SK-N-SH treated with all-trans-retinoic acid at 6 μM for 48 hours (cell line): Measurements from ENCODE around the gene SHB.

Source experiments
- ATAC-seq: fragments of 200-7000 bp; cut with Tn5 transposase; 3 replicates; pipeline ENCODE4 v1.9.1; 2020; ENCODE audit warnings: mild to moderate bottlenecking, moderate library complexity
- ARNTL ChIP-seq: fragments of 450-650 bp; formaldehyde crosslinking; IDR thresholded peaks from 2 replicates; pipeline ENCODE4 v1.5.0; 2020; ENCODE audit warnings: low read depth, mild to moderate bottlenecking, moderate library complexity, borderline replicate concordance
- BACH2 ChIP-seq: fragments of 250-450 bp; sonication (Bioruptor Pico); IDR thresholded peaks from 2 replicates; pipeline ENCODE4 v1.9.0; 2021; ENCODE audit warnings: mild to moderate bottlenecking, borderline replicate concordance
- CSDC2 ChIP-seq: fragments of 250-450 bp; sonication (Bioruptor Pico); IDR thresholded peaks from 2 replicates; pipeline ENCODE4 v1.5.0; 2020; ENCODE audit warnings: mild to moderate bottlenecking, moderate library complexity
- CSRNP3 ChIP-seq: fragments of 250-450 bp; sonication (Bioruptor Pico); IDR thresholded peaks from 2 replicates; pipeline ENCODE4 v1.5.1; 2021; ENCODE audit warnings: mild to moderate bottlenecking, moderate library complexity
- ESRRG ChIP-seq: fragments of 250-450 bp; sonication (Bioruptor Pico); IDR thresholded peaks from 2 replicates; pipeline ENCODE4 v1.6.1; 2021; ENCODE audit warnings: mild to moderate bottlenecking
- GLIS3 ChIP-seq: fragments of 250-450 bp; sonication (Bioruptor Pico); IDR thresholded peaks from 2 replicates; pipeline ENCODE4 v1.5.0; 2020; ENCODE audit warnings: mild to moderate bottlenecking, moderate library complexity
- OSR1 ChIP-seq: fragments of 250-450 bp; sonication (Bioruptor Pico); IDR thresholded peaks from 2 replicates; pipeline ENCODE4 v1.8.0; 2022; ENCODE audit warnings: moderate library complexity, mild to moderate bottlenecking, inconsistent platforms
- POU6F1 ChIP-seq: fragments of 250-450 bp; sonication (Bioruptor Pico); IDR thresholded peaks from 2 replicates; pipeline ENCODE4 v1.8.0; 2021; ENCODE audit warnings: low read depth, mild to moderate bottlenecking, moderate library complexity, borderline replicate concordance
- PPARA ChIP-seq: fragments of 250-450 bp; sonication (Bioruptor Pico); IDR thresholded peaks from 2 replicates; pipeline ENCODE4 v1.5.0; 2020; ENCODE audit warnings: mild to moderate bottlenecking, borderline replicate concordance
- RARB ChIP-seq: fragments of 250-450 bp; sonication (Bioruptor Pico); IDR thresholded peaks from 2 replicates; pipeline ENCODE4 v1.8.0; 2021; ENCODE audit warnings: mild to moderate bottlenecking, moderate library complexity
- SNAI2 ChIP-seq: fragments of 250-450 bp; sonication (Bioruptor Pico); IDR thresholded peaks from 2 replicates; pipeline ENCODE4 v1.5.0; 2020; ENCODE audit warnings: mild to moderate bottlenecking, moderate library complexity
- TCF4 ChIP-seq: fragments of 250-450 bp; sonication (Bioruptor Pico); IDR thresholded peaks from 2 replicates; pipeline ENCODE4 v1.8.0; 2021; ENCODE audit warnings: mild to moderate bottlenecking, moderate library complexity, borderline replicate concordance
- TOX ChIP-seq: fragments of 250-450 bp; sonication (Bioruptor Pico); IDR thresholded peaks from 2 replicates; pipeline ENCODE4 v1.8.0; 2021; ENCODE audit warnings: mild to moderate bottlenecking, moderate library complexity, borderline replicate concordance
- TSHZ2 ChIP-seq: fragments of 250-450 bp; sonication (Bioruptor Pico); IDR thresholded peaks from 2 replicates; pipeline ENCODE4 v1.5.0; 2020; ENCODE audit warnings: mild to moderate bottlenecking, moderate library complexity
- ZC3H10 ChIP-seq: fragments of 250-450 bp; sonication (Bioruptor Pico); IDR thresholded peaks from 2 replicates; pipeline ENCODE4 v1.5.1; 2021; ENCODE audit warnings: mild to moderate bottlenecking, moderate library complexity
- ZFP3 ChIP-seq: fragments of 250-450 bp; sonication (Bioruptor Pico); IDR thresholded peaks from 2 replicates; pipeline ENCODE4 v1.5.0; 2020; ENCODE audit warnings: mild to moderate bottlenecking, moderate library complexity
- ZFP30 ChIP-seq: fragments of 450-650 bp; formaldehyde crosslinking; IDR thresholded peaks from 2 replicates; pipeline ENCODE4 v1.5.0; 2022; ENCODE audit warnings: mild to moderate bottlenecking, moderate library complexity
- ZNF565 ChIP-seq: fragments of 450-650 bp; formaldehyde crosslinking; conservative IDR thresholded peaks from 2 replicates; pipeline ENCODE4 v1.5.0; 2020; ENCODE audit warnings: low read depth, mild to moderate bottlenecking, moderate library complexity
- ZNF70 ChIP-seq: fragments of 450-650 bp; formaldehyde crosslinking; IDR thresholded peaks from 2 replicates; pipeline ENCODE4 v1.5.0; 2020; ENCODE audit warnings: mild to moderate bottlenecking, moderate library complexity
- ZNF8 ChIP-seq: fragments of 450-650 bp; formaldehyde crosslinking; IDR thresholded peaks from 2 replicates; pipeline ENCODE4 v1.5.0; 2020; ENCODE audit warnings: mild to moderate bottlenecking, moderate library complexity
- TF ChIP-seq, protein P1 (sequence below): fragments of 250-450 bp; sonication (Bioruptor Pico); IDR thresholded peaks from 2 replicates; pipeline ENCODE4 v1.5.1; 2020; ENCODE audit warnings: low read depth, mild to moderate bottlenecking, moderate library complexity
- TF ChIP-seq, protein P2 (sequence below): fragments of 250-450 bp; sonication (Bioruptor Pico); IDR thresholded peaks from 2 replicates; pipeline ENCODE4 v1.8.0; 2020; ENCODE audit warnings: mild to moderate bottlenecking, moderate library complexity, borderline replicate concordance

The SHB gene

GRCh38 chr9:38019731-38020130, 49.3 kb downstream of the SHB start:
- TF ChIP-seq BACH2 = no peak
- TF ChIP-seq ARNTL (CRISPR knock-in tag) = no peak
- no peak for TF ChIP-seq ZNF565 (CRISPR knock-in tag)
- no peak for TF ChIP-seq CSDC2 (CRISPR knock-in tag)
- TF ChIP-seq ESRRG (CRISPR knock-in tag) = no peak
- no peak for TF ChIP-seq GLIS3
- TF ChIP-seq TSHZ2 = no peak
- TF ChIP-seq ZFP30 (CRISPR knock-in tag) = no peak
- TF ChIP-seq PPARA (CRISPR knock-in tag) = no peak
- TF ChIP-seq ZFP3 (CRISPR knock-in tag) = no peak
- no peak for TF ChIP-seq SNAI2
- TF ChIP-seq, protein P1, sequence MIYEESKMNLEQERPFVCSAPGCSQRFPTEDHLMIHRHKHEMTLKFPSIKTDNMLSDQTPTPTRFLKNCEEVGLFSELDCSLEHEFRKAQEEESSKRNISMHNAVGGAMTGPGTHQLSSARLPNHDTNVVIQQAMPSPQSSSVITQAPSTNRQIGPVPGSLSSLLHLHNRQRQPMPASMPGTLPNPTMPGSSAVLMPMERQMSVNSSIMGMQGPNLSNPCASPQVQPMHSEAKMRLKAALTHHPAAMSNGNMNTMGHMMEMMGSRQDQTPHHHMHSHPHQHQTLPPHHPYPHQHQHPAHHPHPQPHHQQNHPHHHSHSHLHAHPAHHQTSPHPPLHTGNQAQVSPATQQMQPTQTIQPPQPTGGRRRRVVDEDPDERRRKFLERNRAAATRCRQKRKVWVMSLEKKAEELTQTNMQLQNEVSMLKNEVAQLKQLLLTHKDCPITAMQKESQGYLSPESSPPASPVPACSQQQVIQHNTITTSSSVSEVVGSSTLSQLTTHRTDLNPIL (CRISPR knock-in tag) = no peak
- ATAC-seq = peak; percentile 42

- TF ChIP-seq CSRNP3 (CRISPR knock-in tag) (no peak), ZNF565 (CRISPR knock-in tag) (no peak), OSR1 (CRISPR knock-in tag) (no peak), ZFP3 (CRISPR knock-in tag) (no peak), RARB (no peak), ZC3H10 (CRISPR knock-in tag) (no peak), ARNTL (CRISPR knock-in tag) (no peak), ZNF8 (CRISPR knock-in tag) (no peak), TCF4 (CRISPR knock-in tag) (no peak), SNAI2 (no peak), ZNF70 (CRISPR knock-in tag) (no peak), ESRRG (CRISPR knock-in tag) (no peak), TOX (CRISPR knock-in tag) (no peak), PPARA (CRISPR knock-in tag) (no peak), ZFP30 (CRISPR knock-in tag) (no peak), GLIS3 (no peak), POU6F1 (CRISPR knock-in tag) (no peak), BACH2 (no peak)
- TF ChIP-seq, protein P2, sequence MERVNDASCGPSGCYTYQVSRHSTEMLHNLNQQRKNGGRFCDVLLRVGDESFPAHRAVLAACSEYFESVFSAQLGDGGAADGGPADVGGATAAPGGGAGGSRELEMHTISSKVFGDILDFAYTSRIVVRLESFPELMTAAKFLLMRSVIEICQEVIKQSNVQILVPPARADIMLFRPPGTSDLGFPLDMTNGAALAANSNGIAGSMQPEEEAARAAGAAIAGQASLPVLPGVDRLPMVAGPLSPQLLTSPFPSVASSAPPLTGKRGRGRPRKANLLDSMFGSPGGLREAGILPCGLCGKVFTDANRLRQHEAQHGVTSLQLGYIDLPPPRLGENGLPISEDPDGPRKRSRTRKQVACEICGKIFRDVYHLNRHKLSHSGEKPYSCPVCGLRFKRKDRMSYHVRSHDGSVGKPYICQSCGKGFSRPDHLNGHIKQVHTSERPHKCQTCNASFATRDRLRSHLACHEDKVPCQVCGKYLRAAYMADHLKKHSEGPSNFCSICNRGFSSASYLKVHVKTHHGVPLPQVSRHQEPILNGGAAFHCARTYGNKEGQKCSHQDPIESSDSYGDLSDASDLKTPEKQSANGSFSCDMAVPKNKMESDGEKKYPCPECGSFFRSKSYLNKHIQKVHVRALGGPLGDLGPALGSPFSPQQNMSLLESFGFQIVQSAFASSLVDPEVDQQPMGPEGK (CRISPR knock-in tag) = no peak
- TF ChIP-seq, protein P1 (CRISPR knock-in tag) = no peak
- TF ChIP-seq, all 23 proteins: peak for 0
- ATAC-seq = peak; percentile 81
These were observed 49.9 kb downstream of the SHB start for GRCh38 chr9:38018958-38019602.
